Stimulated activated CD8-positive, alpha-beta memory T cell treated with anti-CD3 and anti-CD28 coated beads, Interleukin-12 subunit alpha, Interleukin-12 subunit beta, amount 100 ng/mL, for 1 hour (primary cell): ENCODE measurements around the gene GPR82.
"Not testable (repeated sequence)": the region's sequence is repeated elsewhere in the genome, so short reads cannot be mapped to it uniquely, and the experiment has no call there.

Source experiments
- DNase-seq: peaks from one replicate; pipeline ENCODE4 v3.0.0-alpha.2; 2020; ENCODE audit warnings: low read depth

The GPR82 gene

DNA sequence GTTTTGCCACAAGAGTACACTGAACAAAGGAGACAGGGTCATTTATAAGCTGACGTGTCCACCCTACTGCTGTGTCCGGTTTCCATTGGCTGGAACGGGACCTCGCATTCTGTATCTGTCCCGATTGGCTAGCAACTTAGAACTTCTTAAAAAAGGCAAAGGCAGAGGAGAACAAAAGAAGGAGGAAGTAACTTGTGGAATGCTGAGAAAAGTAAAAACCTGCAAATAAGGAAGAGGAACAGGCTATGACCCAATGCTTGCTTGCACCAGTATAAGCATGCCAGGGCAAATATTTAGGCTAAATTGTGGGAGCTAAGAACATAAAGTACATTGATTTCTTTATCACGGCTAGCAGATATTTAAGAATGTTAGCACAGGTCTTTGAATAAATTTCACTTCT is 4.4 kb upstream of the GPR82 start:
- not testable (repeated sequence) for DNase-seq

DNA sequence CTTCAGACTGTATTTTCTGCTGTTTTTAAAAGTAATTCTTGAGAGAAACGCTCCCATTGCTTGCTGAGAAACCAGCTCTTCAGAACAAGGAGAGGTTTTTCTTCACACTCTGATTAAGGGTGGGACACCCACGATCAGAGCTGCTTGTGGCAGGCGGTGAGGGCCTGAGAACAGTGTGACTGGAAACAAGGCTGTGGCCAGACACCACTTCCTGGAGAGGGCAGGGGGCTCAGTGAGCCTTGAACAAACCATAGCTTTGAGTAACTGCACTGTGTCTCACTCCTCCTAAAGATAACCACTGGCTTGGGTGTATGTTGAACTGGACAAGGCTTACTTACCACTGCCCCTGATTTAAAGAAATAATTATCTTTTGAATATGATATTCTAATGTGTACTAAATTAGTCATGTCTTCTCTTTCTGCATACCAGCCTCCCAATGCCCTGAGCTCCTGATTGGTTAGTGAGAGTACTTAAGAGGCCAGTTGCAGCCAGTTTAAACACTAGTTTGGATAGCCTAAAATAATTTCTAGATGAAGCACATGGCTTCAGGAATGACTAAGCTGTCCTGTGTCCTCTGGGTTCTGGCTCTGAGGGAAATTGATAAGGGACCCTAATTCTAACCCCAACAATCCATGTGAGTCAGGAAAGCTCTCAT is 3.7 kb upstream of the GPR82 start:
- peak; percentile 26 for DNase-seq

DNA sequence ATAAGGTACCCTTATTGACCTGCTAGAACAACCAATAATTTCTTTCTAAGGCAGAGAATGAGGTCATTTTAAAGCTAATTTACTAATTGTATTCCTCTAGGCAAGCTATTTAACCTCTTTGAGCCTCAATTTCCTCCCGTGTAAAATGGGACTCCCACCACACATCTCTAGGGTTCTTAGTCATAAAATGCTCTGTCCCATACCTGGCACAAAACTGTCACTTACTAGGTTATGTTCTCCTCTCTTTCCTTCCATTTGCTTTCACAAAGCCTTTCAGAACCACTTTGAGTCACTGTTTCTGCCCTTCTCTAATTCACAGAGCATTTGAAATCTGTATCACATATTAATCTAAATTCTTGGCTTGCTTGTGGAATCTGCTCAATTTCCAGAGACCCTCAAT is 2.4 kb upstream of the GPR82 start:
- no peak for DNase-seq

DNA sequence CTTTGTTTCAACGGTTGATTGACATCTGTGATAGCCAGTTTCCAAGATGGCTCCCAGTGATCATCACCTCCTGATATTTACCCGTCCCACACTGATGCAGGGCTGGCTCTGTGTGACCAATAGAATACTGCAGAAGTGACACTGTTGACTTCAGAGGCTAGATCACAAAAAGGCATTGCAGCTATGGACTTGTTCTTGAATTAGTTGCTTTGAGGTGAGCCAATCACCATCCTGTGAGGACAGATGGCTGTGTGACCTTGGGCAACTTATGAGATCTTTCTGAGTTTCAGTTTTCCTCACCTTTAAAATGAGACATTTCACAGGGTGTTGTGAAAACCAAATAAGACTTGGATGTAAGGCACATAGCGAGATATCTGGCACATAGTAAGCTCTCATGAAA is 1.8 kb upstream of the GPR82 start:
- DNase-seq = no peak

DNA sequence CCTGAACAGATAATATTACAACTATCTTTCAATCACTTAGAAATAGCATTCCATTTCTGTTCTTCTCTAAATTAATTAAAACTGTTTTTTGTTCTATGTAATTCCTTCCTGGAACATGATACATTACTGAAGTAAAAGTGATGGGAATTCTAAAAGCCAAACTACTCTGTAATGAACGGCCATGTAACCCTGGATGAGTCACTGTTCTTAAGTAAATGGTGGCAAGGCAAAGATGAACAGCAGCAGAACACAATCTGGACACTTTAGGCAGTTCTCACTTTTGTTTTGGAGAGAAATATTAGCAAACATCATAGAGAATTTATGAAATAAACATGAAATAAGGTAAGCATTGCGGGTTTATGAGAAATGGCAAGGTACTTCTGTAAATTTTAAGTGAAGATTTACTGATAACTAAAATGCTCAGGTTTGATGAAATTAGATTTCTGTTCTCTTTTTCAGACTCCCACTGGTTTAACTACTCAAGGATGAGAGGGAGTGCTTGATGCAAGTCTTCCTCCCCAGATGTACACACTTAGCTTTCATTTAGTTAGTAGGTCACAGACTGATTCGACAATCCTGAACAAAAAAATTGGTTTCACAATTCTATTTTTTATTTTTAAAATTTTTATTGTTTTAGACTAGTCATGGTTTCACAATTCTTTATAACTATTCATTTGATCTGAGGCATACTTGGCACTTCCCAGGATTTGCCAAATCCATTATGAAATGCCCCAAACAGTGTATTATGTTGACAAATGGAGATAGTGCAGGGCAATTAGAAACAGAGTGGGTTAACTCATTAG is 964 bp upstream of the GPR82 start:
- no peak for DNase-seq

DNA sequence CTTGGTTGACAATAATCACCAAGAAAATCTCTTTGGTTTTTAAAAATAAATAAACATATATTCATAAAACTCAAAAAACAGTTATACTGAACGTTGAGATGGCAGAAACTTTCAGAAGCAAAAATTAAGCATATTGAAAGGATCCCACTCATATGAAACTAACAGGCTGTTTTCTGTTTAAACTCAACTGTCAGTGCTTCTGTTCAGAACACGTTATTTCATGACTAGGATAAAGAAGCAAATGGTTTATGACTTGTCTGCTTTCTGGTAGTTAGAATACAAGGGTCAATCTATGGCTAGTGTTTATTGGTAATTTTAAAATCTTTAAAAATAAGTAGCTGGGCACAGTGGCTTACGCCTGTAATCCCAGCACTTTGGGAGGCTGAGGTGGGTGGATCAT is 4.1 kb downstream of the GPR82 start:
- DNase-seq = no peak

DNA sequence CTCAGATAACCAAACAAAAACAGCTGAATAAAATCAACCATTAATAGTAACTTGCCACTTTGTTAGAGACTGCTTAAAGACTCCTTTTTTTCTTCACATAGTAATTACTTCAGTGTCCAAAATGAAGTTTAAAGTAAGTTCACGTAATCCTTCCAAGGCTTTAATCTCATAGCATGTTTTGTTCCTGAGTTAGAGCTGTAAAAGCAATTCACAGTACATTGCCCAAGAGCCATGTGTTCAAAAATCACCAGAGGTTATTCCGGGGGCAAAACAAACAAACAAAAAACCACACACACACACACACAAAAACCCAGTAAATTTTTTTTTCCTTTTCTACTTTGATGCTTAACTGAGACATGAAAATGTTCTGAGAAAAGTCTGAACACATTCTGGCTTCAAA is 6.1 kb downstream of the GPR82 start:
- DNase-seq = no peak

DNA sequence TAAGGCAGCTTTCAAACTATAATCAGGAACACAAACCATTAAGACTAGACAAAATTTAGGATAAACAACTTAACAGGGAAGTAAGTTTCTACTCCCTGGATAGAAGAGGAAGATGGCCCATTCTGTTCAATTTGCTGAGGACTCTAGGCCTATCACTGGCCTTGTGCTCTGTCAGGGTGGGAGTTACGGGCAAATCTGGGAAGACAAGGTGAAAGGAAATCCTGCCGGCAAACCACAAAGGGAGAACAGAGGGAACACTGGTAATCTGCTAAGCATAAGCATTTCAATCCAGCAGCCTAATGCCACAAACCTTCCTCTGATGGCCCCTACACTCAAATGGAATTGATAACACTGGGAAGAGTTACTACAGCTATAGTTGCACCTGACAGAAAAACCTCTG is 8.3 kb downstream of the GPR82 start:
- DNase-seq = no peak

DNA sequence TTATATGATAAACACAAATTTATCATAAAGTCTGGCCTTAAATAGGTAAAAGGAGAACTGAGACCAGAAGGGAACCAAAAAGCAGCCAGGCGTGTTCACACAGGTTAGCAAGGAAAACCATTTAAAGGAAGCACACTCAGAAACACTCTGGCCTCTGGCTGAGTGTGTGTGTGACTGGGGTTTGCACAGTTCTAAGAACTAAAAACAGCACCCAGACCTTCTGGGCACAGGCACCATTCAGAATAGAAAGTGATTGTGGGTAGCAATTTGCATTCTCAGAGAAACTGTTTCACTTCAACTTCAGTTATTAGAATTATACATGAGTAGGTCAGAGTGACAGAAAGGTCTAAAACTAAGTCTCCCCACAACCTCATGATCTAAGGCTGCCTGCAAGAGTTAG is 10.0 kb downstream of the GPR82 start:
- DNase-seq = no peak

DNA sequence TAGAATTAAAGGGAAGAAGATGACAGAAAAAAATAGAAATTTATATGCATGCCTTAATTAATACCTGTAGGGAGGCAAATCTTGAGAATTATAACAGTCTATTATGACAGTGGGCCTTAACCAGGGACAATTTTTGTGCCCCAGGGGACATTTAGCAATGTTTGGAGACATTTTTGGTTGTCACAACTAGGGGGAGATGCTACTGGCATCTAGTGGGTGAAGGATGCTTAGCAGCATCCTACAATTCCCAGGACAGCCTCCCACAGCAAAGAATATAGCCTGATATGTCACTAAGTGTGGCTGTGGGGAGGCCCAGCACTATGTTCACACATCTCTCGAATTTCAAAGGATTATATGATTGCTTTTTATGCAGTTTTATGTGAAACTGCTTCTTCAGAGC is 10.5 kb downstream of the GPR82 start:
- DNase-seq = no peak

DNA sequence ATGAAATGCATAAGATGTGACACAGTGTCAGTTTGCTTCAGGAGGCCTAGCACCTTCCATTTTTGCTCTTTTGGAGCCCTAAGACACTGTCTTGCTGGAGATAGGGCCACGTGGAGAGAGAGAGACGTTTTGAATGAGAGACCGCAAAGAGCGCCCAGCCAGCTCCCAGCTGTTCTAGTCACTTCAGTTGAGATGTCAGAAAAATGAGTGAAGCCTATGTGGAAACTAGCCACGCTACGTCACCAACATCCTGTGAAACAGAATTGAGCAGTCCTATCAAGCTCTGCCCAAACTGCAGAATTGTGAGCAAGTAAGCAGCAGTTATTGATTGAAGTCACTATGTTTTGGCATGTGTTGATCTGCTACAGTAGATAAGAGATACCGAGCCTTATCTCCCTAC is 13.1 kb downstream of the GPR82 start:
- DNase-seq = peak; percentile 4

DNA sequence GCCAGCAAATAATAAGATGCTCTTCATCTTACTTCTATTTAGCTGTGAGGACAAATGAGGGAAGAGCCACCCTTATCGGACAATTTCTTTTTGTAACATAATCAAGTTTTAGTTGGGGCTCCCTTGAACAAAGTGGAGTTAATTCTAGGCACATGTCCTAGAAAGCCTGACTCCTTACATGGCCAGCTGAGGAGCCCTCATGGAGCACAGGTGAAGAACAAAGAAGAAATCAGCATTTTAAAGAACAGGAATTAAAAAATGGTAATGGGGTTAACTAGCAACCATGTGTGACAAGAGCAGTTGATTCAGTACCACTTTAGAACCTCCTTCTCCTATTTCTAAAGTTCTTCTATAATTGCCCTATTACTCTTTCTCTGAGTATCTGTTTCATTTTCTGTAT is 15.9 kb downstream of the GPR82 start:
- DNase-seq = no peak

DNA sequence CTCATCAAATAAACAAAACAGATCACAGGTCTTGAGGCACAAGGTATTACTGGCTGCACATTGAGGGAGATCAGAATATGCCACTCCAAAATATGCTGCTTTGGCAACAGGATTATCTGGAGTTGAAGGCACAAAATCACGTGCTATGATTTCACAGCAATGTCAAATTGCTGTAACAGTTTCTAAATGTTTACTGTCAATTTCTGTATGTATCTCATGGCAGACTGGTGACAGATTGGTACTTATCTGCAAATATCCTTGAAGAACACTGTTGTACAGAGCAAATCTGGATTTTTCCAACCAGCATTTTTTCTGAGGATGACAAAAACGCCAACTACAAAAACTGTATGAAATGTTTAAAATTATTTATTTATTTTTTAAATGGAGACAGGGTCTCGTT is 26.7 kb downstream of the GPR82 start:
- DNase-seq = no peak

DNA sequence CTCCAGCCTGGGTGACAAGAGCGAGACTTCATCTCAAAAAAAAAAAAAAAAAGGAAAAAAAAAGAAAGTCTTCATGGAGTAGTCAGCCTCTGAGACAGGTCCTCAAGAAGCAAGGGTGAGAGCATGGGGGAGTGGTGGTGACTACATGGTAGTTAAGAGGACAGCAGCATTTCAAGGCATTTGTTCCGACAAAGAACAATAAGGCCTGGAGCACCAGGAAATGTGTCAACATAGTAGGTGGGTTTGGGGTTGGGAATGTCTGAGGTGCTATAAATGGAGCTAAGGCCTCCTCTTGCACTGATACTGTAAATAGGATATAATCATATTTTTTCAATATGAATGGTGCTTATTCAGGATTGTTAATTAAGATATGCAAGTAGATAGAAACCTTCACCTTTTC is 34.4 kb downstream of the GPR82 start:
- DNase-seq = no peak

DNA sequence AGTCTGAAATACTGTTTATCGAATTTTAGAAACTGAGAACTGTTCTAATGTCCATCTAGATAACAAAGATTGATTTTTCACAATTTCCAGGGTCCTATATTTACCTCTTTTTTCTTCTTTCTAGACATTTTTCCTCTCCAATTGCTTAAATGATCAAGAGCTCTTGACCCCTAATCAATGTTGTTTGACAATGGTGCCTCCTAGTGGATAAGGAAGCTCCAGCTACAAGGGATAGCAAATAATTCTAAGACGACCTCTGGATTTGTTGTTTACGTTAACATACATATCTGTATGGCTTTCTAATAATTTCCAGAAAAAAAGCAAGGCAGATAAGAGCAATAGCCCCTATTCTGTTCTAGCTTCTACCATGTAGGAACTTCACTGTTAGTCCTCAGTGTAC is 35.8 kb downstream of the GPR82 start:
- DNase-seq = no peak

DNA sequence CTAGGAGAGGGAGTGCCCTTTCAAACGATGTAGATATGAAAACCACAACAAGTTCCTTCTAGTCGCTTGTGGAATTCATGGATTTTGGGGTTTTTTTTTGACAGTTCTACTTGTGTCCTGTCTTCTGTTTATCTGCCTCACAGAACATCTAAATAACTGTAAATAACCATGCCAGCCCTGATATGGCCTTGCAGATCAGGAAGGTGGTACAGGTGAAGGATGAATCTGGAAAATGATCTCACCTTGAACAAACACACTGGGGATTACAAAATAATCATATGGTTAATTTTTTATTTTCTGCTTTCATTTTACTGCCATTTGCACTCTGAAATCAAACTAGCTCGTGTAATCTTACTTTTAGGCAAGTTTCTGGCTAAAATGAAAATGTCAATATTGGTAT is 37.2 kb downstream of the GPR82 start:
- DNase-seq = no peak

DNA sequence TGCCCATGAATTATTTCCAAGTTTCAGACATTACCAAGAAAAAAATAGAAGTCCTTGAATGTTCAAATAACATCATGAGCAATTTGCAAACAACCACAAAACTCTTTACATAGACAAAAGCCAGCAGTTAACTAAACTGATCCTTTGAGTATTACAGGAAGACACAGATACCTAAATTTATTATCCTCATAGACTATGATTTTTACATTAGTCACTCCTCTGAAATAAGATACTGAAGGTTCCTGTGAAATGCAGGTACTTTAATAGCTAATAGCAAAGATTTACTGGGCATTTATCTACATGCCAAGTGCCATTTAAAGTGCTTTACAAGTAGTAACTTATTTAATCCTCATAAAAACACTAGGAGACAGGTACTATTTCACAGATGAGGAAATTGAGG is 37.7 kb downstream of the GPR82 start:
- no peak for DNase-seq

DNA sequence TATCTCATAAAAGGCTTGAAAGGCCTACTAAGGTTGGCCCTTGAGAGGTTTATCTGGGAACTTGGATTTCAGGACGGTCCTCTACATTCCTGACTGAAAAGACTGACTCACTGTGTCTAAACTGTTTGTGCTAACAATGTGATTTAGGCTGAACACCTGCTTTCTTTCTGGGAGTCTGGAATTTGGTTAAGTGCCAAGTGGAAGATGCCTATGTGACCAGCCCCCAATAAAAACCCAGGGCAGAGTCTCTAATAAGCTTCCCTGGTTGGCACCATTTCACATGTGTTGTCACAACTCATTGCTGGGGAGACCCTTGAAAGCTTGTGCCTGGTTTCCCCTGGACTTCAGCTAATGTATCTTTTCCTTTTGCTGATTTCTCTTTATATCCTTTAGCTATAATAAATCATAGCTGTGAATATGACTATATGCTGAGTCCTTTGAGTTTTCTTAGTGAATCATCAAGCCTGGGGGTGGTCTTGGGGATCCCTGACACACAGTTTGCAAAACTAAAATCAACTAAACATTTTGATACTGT is 55.1 kb downstream of the GPR82 start:
- no peak for DNase-seq
